Kasumi-1 (cell line): Measurements from ENCODE around the gene SERPINB7.
A peak's percentile ranks its signal among the peaks of the same experiment; 100 is the strongest.

ENCODE experiments used
- DNase-seq, 2 experiments: peaks; one replicate each; lab custom pipeline; 2025; lab: John Stamatoyannopoulos, UW

Gene SERPINB7

GRCh38 chr18:63848159-63848558 lies 72.9 kb downstream of the SERPINB7 start:
- DNase-seq: peak; percentile 67 to 72

- DNase-seq: peak; percentile 23 to 28
Measured at GRCh38 chr18:63850020-63850419, 74.8 kb downstream of the SERPINB7 start.

GRCh38 chr18:63850636-63851035 lies 75.4 kb downstream of the SERPINB7 start:
- DNase-seq: no peak
